SK-N-SH treated with all-trans-retinoic acid at 6 μM for 48 hours (cell line): Measurements from ENCODE around the gene ABCC6.

Experiments used
- ATAC-seq: fragments of 200-7000 bp; cut with Tn5 transposase; 3 replicates; pipeline ENCODE4 v1.9.1; 2020; ENCODE audit warnings: mild to moderate bottlenecking, moderate library complexity
- ARNTL ChIP-seq: fragments of 450-650 bp; formaldehyde crosslinking; IDR thresholded peaks from 2 replicates; pipeline ENCODE4 v1.5.0; 2020; ENCODE audit warnings: low read depth, mild to moderate bottlenecking, moderate library complexity, borderline replicate concordance
- CSDC2 ChIP-seq: fragments of 250-450 bp; sonication (Bioruptor Pico); IDR thresholded peaks from 2 replicates; pipeline ENCODE4 v1.5.0; 2020; ENCODE audit warnings: mild to moderate bottlenecking, moderate library complexity
- CSRNP3 ChIP-seq: fragments of 250-450 bp; sonication (Bioruptor Pico); IDR thresholded peaks from 2 replicates; pipeline ENCODE4 v1.5.1; 2021; ENCODE audit warnings: mild to moderate bottlenecking, moderate library complexity
- ESRRG ChIP-seq: fragments of 250-450 bp; sonication (Bioruptor Pico); IDR thresholded peaks from 2 replicates; pipeline ENCODE4 v1.6.1; 2021; ENCODE audit warnings: mild to moderate bottlenecking
- ISL1 ChIP-seq: fragments of 250-450 bp; sonication (Bioruptor Pico); IDR thresholded peaks from 2 replicates; pipeline ENCODE4 v2.1.2; 2022; ENCODE audit warnings: mild to moderate bottlenecking, moderate library complexity
- OSR1 ChIP-seq: fragments of 250-450 bp; sonication (Bioruptor Pico); IDR thresholded peaks from 2 replicates; pipeline ENCODE4 v1.8.0; 2022; ENCODE audit warnings: moderate library complexity, mild to moderate bottlenecking, inconsistent platforms
- PPARA ChIP-seq: fragments of 250-450 bp; sonication (Bioruptor Pico); IDR thresholded peaks from 2 replicates; pipeline ENCODE4 v1.5.0; 2020; ENCODE audit warnings: mild to moderate bottlenecking, borderline replicate concordance
- RARB ChIP-seq: fragments of 250-450 bp; sonication (Bioruptor Pico); IDR thresholded peaks from 2 replicates; pipeline ENCODE4 v1.8.0; 2021; ENCODE audit warnings: mild to moderate bottlenecking, moderate library complexity
- SNAI2 ChIP-seq: fragments of 250-450 bp; sonication (Bioruptor Pico); IDR thresholded peaks from 2 replicates; pipeline ENCODE4 v1.5.0; 2020; ENCODE audit warnings: mild to moderate bottlenecking, moderate library complexity
- TCF4 ChIP-seq: fragments of 250-450 bp; sonication (Bioruptor Pico); IDR thresholded peaks from 2 replicates; pipeline ENCODE4 v1.8.0; 2021; ENCODE audit warnings: mild to moderate bottlenecking, moderate library complexity, borderline replicate concordance
- TOX ChIP-seq: fragments of 250-450 bp; sonication (Bioruptor Pico); IDR thresholded peaks from 2 replicates; pipeline ENCODE4 v1.8.0; 2021; ENCODE audit warnings: mild to moderate bottlenecking, moderate library complexity, borderline replicate concordance
- TSHZ2 ChIP-seq: fragments of 250-450 bp; sonication (Bioruptor Pico); IDR thresholded peaks from 2 replicates; pipeline ENCODE4 v1.5.0; 2020; ENCODE audit warnings: mild to moderate bottlenecking, moderate library complexity
- ZC3H10 ChIP-seq: fragments of 250-450 bp; sonication (Bioruptor Pico); IDR thresholded peaks from 2 replicates; pipeline ENCODE4 v1.5.1; 2021; ENCODE audit warnings: mild to moderate bottlenecking, moderate library complexity
- ZFP3 ChIP-seq: fragments of 250-450 bp; sonication (Bioruptor Pico); IDR thresholded peaks from 2 replicates; pipeline ENCODE4 v1.5.0; 2020; ENCODE audit warnings: mild to moderate bottlenecking, moderate library complexity
- ZNF565 ChIP-seq: fragments of 450-650 bp; formaldehyde crosslinking; conservative IDR thresholded peaks from 2 replicates; pipeline ENCODE4 v1.5.0; 2020; ENCODE audit warnings: low read depth, mild to moderate bottlenecking, moderate library complexity
- ZNF70 ChIP-seq: fragments of 450-650 bp; formaldehyde crosslinking; IDR thresholded peaks from 2 replicates; pipeline ENCODE4 v1.5.0; 2020; ENCODE audit warnings: mild to moderate bottlenecking, moderate library complexity
- ZNF8 ChIP-seq: fragments of 450-650 bp; formaldehyde crosslinking; IDR thresholded peaks from 2 replicates; pipeline ENCODE4 v1.5.0; 2020; ENCODE audit warnings: mild to moderate bottlenecking, moderate library complexity
- TF ChIP-seq, protein P1 (sequence below): fragments of 250-450 bp; sonication (Bioruptor Pico); IDR thresholded peaks from 2 replicates; pipeline ENCODE4 v1.8.0; 2020; ENCODE audit warnings: mild to moderate bottlenecking, moderate library complexity, borderline replicate concordance
- TF ChIP-seq, protein P2 (sequence below): fragments of 250-450 bp; sonication (Bioruptor Pico); IDR thresholded peaks from 2 replicates; pipeline ENCODE4 v1.5.1; 2020; ENCODE audit warnings: low read depth, mild to moderate bottlenecking, moderate library complexity
- TF ChIP-seq, protein P3 (sequence below): fragments of 250-450 bp; sonication (Bioruptor Pico); IDR thresholded peaks from 2 replicates; pipeline ENCODE4 v1.8.0; 2021; ENCODE audit warnings: low read depth, mild to moderate bottlenecking, moderate library complexity, borderline replicate concordance

Gene ABCC6

DNA sequence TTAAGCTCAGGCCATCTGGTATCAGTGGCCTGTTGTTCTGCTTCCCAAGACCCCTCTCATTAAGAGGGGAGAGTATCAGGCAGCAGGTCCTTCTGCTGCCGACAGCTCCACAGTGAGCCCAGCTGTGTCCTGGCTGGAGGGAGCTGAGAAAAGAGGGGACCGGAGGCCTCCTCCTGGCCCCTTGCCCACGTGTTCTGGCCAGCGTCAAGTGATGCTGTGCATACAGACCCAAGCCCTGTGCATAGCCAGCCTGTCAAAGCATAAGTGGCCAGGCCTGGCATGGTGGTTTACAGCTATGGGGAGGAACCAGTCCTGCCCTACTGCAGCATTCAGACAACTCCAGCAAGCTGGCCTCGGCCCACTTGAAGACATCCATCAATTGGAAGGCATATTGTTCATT, 48.0 kb downstream of the ABCC6 start:
- TF ChIP-seq ZFP3: no peak
- TF ChIP-seq CSRNP3 (CRISPR knock-in tag): no peak
- no peak for TF ChIP-seq ESRRG (CRISPR knock-in tag)
- TF ChIP-seq ARNTL: no peak
- no peak for TF ChIP-seq ZNF8 (CRISPR knock-in tag)
- no peak for TF ChIP-seq TCF4 (CRISPR knock-in tag)
- TF ChIP-seq CSDC2 (CRISPR knock-in tag): no peak
- TF ChIP-seq, protein P1, sequence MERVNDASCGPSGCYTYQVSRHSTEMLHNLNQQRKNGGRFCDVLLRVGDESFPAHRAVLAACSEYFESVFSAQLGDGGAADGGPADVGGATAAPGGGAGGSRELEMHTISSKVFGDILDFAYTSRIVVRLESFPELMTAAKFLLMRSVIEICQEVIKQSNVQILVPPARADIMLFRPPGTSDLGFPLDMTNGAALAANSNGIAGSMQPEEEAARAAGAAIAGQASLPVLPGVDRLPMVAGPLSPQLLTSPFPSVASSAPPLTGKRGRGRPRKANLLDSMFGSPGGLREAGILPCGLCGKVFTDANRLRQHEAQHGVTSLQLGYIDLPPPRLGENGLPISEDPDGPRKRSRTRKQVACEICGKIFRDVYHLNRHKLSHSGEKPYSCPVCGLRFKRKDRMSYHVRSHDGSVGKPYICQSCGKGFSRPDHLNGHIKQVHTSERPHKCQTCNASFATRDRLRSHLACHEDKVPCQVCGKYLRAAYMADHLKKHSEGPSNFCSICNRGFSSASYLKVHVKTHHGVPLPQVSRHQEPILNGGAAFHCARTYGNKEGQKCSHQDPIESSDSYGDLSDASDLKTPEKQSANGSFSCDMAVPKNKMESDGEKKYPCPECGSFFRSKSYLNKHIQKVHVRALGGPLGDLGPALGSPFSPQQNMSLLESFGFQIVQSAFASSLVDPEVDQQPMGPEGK: no peak
- no peak for TF ChIP-seq ZC3H10
- TF ChIP-seq OSR1 (CRISPR knock-in tag): no peak
- TF ChIP-seq PPARA (CRISPR knock-in tag): no peak
- TF ChIP-seq SNAI2 (CRISPR knock-in tag): no peak
- no peak for TF ChIP-seq RARB (CRISPR knock-in tag)
- no peak for TF ChIP-seq TSHZ2

GRCh38 chr16:16172991-16173390, 50.3 kb downstream of the ABCC6 start:
- no peak for TF ChIP-seq ISL1 (CRISPR knock-in tag)
- no peak for TF ChIP-seq ZNF565
- TF ChIP-seq ESRRG (CRISPR knock-in tag): no peak
- no peak for TF ChIP-seq TCF4 (CRISPR knock-in tag)
- TF ChIP-seq, protein P2, sequence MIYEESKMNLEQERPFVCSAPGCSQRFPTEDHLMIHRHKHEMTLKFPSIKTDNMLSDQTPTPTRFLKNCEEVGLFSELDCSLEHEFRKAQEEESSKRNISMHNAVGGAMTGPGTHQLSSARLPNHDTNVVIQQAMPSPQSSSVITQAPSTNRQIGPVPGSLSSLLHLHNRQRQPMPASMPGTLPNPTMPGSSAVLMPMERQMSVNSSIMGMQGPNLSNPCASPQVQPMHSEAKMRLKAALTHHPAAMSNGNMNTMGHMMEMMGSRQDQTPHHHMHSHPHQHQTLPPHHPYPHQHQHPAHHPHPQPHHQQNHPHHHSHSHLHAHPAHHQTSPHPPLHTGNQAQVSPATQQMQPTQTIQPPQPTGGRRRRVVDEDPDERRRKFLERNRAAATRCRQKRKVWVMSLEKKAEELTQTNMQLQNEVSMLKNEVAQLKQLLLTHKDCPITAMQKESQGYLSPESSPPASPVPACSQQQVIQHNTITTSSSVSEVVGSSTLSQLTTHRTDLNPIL: no peak
- TF ChIP-seq ZFP3: no peak
- TF ChIP-seq ZNF8 (CRISPR knock-in tag): no peak
- TF ChIP-seq TOX (CRISPR knock-in tag): no peak
- TF ChIP-seq, protein P3, sequence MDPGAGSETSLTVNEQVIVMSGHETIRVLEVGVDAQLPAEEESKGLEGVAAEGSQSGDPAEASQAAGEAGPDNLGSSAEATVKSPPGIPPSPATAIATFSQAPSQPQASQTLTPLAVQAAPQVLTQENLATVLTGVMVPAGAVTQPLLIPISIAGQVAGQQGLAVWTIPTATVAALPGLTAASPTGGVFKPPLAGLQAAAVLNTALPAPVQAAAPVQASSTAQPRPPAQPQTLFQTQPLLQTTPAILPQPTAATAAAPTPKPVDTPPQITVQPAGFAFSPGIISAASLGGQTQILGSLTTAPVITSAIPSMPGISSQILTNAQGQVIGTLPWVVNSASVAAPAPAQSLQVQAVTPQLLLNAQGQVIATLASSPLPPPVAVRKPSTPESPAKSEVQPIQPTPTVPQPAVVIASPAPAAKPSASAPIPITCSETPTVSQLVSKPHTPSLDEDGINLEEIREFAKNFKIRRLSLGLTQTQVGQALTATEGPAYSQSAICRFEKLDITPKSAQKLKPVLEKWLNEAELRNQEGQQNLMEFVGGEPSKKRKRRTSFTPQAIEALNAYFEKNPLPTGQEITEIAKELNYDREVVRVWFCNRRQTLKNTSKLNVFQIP (CRISPR knock-in tag): no peak
- TF ChIP-seq, protein P1: no peak
- TF ChIP-seq ZNF70 (CRISPR knock-in tag): no peak
- no peak for TF ChIP-seq OSR1 (CRISPR knock-in tag)
- no peak for TF ChIP-seq ARNTL
- TF ChIP-seq PPARA (CRISPR knock-in tag): no peak
- TF ChIP-seq CSDC2 (CRISPR knock-in tag): no peak
- TF ChIP-seq SNAI2 (CRISPR knock-in tag): no peak
- no peak for TF ChIP-seq ZC3H10
- ATAC-seq: no peak

More for the DNA sequence above, 48.0 kb downstream of the ABCC6 start:
- ATAC-seq: peak; percentile 59; the same call in 2 of the 3 replicates
